Nephron (organoid): Measurements from ENCODE around the gene CD300LB.

ENCODE experiments used
- H3K27ac Mint-ChIP-seq, 3 experiments: 2 replicates each; pipeline ENCODE4 v1.8.0; 2020; ENCODE audit warnings: mixed read lengths in 3 of 3, mild to moderate bottlenecking in 2 of 3, moderate library complexity in 1 of 3
- H3K27me3 Mint-ChIP-seq: 2 replicates; pipeline ENCODE4 v1.8.0; 2021; ENCODE audit warnings: low read depth, mild to moderate bottlenecking, moderate library complexity, mixed read lengths
- H3K36me3 Mint-ChIP-seq: 2 replicates; pipeline ENCODE4 v1.8.0; 2020; ENCODE audit warnings: low read depth, mixed read lengths
- H3K4me1 Mint-ChIP-seq: 2 replicates; pipeline ENCODE4 v1.8.0; 2020; ENCODE audit warnings: mixed read lengths
- H3K4me3 Mint-ChIP-seq, 3 experiments: 2 replicates each; pipeline ENCODE4 v1.8.0; 2020; ENCODE audit warnings: mild to moderate bottlenecking in 3 of 3, mixed read lengths in 3 of 3, moderate library complexity in 2 of 3
- H3K9me3 Mint-ChIP-seq: 2 replicates; pipeline ENCODE4 v1.8.0; 2020; ENCODE audit warnings: mixed read lengths
- TF ChIP-seq, protein P1 (sequence below), 3 experiments: fragments of 200-600 bp; sonication (generic); IDR thresholded peaks; one replicate each; pipeline ENCODE4 v1.5.0; 2021; ENCODE audit warnings: antibody characterized with exemption in 3 of 3; ENCODE audit not compliant: unreplicated experiment in 3 of 3

CD300LB gene

DNA sequence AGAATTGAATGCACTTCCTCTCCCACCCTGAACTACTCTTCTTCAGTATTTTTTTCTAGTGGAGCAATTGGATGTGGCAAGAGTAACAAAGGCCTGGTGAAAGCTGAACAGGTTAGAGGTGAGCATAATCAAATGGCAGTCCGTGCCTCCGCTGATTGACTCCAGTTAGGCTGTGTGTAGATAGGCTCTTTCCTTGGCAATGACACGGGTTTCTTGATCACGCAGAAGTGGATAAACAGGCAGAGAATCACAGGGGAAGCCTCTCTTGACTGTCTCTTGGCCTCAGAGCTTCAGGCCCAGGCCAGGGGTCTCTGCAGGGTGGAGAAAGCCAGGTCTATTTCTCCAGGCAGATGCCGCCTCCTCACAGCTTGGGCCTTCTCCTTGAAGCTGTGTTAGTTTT is 4.2 kb downstream of the CD300LB start:
- TF ChIP-seq, protein P1, sequence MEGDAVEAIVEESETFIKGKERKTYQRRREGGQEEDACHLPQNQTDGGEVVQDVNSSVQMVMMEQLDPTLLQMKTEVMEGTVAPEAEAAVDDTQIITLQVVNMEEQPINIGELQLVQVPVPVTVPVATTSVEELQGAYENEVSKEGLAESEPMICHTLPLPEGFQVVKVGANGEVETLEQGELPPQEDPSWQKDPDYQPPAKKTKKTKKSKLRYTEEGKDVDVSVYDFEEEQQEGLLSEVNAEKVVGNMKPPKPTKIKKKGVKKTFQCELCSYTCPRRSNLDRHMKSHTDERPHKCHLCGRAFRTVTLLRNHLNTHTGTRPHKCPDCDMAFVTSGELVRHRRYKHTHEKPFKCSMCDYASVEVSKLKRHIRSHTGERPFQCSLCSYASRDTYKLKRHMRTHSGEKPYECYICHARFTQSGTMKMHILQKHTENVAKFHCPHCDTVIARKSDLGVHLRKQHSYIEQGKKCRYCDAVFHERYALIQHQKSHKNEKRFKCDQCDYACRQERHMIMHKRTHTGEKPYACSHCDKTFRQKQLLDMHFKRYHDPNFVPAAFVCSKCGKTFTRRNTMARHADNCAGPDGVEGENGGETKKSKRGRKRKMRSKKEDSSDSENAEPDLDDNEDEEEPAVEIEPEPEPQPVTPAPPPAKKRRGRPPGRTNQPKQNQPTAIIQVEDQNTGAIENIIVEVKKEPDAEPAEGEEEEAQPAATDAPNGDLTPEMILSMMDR (IDR thresholded peaks at IDR 0.05; ENCODE audit: unreplicated experiment in 3 of 3), result no peak
- no peak overlapping the region for H3K27ac Mint-ChIP-seq
- no peak overlapping the region for H3K4me3 Mint-ChIP-seq
- no peaks in the 10 kb centered on the region for H3K4me1 Mint-ChIP-seq
- H3K9me3 Mint-ChIP-seq, result no peaks in the 10 kb centered on the region
- no peaks in the 10 kb centered on the region for H3K36me3 Mint-ChIP-seq
- H3K27me3 Mint-ChIP-seq, result peaks cover 47% of the 10 kb centered on the region

GRCh38 chr17:74526681-74527080 is 4.6 kb downstream of the CD300LB start:
- Mint-ChIP-seq H3K4me3 (no peak overlapping the region), H3K4me1 (no peaks in the 10 kb centered on the region), H3K9me3 (no peaks in the 10 kb centered on the region), H3K27me3 (peaks cover 46% of the 10 kb centered on the region), H3K27ac (no peak overlapping the region), H3K36me3 (no peaks in the 10 kb centered on the region)
- TF ChIP-seq, protein P1 (IDR thresholded peaks at IDR 0.05; ENCODE audit: unreplicated experiment in 3 of 3), result no peak

DNA sequence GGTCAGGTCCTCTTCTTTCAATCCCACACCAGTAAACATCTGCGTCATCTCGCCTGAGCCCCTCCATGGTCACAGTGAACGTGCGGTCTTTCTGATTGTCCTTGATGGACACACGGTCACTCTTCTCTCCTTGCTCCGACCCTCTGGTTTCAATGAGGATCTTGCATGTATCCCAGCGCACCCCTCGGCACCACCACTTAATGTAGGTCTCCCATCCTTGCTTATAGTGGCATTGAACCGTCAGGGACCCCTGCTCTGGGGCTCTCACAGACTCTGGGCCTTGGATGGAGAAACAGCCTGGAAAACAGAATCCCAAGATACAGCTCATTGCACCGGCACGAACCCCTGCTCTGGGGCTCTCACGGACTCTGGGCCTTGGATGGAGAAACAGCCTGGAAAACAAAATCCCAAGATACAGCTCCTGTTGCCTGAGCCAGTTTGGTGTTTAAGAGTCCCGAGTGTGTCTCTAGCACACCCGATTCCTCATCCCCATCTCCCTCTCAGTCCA is 5.4 kb downstream of the CD300LB start:
- peaks cover 2% of the 10 kb centered on the region for H3K9me3 Mint-ChIP-seq
- H3K4me1 Mint-ChIP-seq, result no peaks in the 10 kb centered on the region
- TF ChIP-seq, protein P1 (IDR thresholded peaks at IDR 0.05; ENCODE audit: unreplicated experiment in 3 of 3), result no peak
- H3K27me3 Mint-ChIP-seq, result peaks cover 42% of the 10 kb centered on the region
- H3K4me3 Mint-ChIP-seq, result no peak overlapping the region
- H3K36me3 Mint-ChIP-seq, result no peaks in the 10 kb centered on the region
- no peak overlapping the region for H3K27ac Mint-ChIP-seq

GRCh38 chr17:74525465-74525725 is 5.9 kb downstream of the CD300LB start:
- Mint-ChIP-seq H3K27ac (no peak overlapping the region), H3K36me3 (no peaks in the 10 kb centered on the region), H3K27me3 (peaks cover 38% of the 10 kb centered on the region), H3K9me3 (peaks cover 3% of the 10 kb centered on the region), H3K4me3 (no peak overlapping the region), H3K4me1 (no peaks in the 10 kb centered on the region)
- TF ChIP-seq, protein P1 (IDR thresholded peaks at IDR 0.05; ENCODE audit: unreplicated experiment in 3 of 3), result no peak

DNA sequence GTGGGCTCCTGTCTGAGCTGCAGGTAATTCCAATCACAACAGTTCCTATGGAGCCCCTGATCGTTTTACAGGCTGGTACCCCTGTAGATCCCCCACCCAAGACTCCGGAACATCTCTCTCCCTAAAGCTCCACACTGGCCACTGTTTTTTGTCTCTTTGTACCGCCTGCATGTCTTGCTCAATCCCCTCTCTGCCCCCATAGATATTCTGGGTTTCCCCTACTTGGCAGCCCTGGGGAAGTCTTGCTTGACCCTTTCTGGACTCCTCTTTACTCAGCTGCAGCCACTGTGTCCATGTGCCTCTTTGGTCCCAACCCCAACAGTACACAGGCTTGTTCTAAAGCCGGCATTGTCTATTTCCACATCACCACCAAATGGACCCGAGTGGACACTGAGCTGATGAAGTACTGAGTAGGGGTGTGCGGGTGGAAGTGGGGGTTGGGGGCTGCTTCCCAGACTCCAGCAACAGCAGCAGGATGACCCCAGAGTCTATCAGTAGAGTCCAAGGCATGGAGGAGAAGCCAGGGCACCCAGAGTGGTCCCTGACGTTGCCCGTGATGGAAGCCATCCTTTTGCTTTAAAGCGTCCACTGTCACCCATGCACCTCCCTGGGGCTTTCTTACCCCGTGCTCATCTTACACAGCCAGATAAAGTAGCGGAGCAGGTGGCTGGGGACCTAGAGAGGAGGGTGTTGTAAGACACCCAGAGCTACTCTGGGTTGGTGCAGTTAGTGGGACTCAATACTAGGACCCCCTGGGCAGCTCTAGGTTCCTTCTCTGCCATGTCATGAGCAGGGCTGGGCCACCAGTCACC is 6.4 kb downstream of the CD300LB start:
- H3K4me3 Mint-ChIP-seq, result no peak overlapping the region
- H3K36me3 Mint-ChIP-seq, result no peaks in the 10 kb centered on the region
- TF ChIP-seq, protein P1 (IDR thresholded peaks at IDR 0.05; ENCODE audit: unreplicated experiment in 3 of 3), result no peak
- peaks cover 5% of the 10 kb centered on the region for H3K9me3 Mint-ChIP-seq
- H3K4me1 Mint-ChIP-seq, result no peaks in the 10 kb centered on the region
- H3K27ac Mint-ChIP-seq, result no peak overlapping the region
- H3K27me3 Mint-ChIP-seq, result peaks cover 33% of the 10 kb centered on the region

GRCh38 chr17:74523308-74523707 is 8.0 kb downstream of the CD300LB start:
- TF ChIP-seq, protein P1 (IDR thresholded peaks at IDR 0.05; ENCODE audit: unreplicated experiment in 3 of 3), result no peak
- peaks cover 39% of the 10 kb centered on the region for H3K27me3 Mint-ChIP-seq
- no peaks in the 10 kb centered on the region for H3K4me1 Mint-ChIP-seq
- H3K36me3 Mint-ChIP-seq, result no peaks in the 10 kb centered on the region
- peaks cover 16% of the 10 kb centered on the region for H3K9me3 Mint-ChIP-seq
- H3K4me3 Mint-ChIP-seq, result no peak overlapping the region
- no peak overlapping the region for H3K27ac Mint-ChIP-seq
